ENCODE data around the gene SMIM8. TPM values are rescaled to one million over a fixed set of nuclear protein-coding genes. Genes with fewer than 3 reads are reported as not detected.

The SMIM8 gene
- total RNA-seq, 1 donor from 2014 or later, result 31.7 TPM

DNA sequence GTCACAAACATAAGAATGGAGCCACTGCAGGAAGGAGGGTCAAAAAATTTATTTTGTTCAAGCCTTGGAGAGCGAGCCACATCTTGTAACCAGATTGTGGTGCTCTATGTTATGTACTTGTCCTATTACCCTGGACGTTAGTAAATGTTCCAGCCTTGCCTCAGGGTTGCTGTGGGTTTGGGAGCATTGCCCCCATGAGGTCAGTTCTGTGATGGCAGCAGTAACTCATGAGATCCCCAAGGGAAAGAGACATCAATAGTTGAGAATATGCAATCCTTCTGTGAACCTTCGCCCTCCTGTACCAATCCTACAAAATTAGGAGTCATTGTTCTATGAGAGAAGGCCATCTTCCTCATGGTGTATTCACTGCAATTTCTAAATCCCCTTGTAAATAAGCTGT lies 68.9 kb downstream of the SMIM8 start:
- Mint-ChIP-seq H3K4me1 (no peaks in the 10 kb centered on the region), H3K36me3 (no peaks in the 10 kb centered on the region)

More for the DNA sequence above, 68.9 kb downstream of the SMIM8 start:
- no peak overlapping the region for H2AFZ ChIP-seq (replicated peaks)
- no peaks in the 10 kb centered on the region for H3K36me3 ChIP-seq
- no peaks in the 10 kb centered on the region for H3K79me2 ChIP-seq (ENCODE audit: low read depth)
- no peaks in the 10 kb centered on the region for H3F3A ChIP-seq (ENCODE audit: low read depth)
- H3K4me2 ChIP-seq, result no peak overlapping the region
- no peak for TF ChIP-seq EZH2 (IDR thresholded peaks at IDR 0.05)
- TF ChIP-seq, protein P1, sequence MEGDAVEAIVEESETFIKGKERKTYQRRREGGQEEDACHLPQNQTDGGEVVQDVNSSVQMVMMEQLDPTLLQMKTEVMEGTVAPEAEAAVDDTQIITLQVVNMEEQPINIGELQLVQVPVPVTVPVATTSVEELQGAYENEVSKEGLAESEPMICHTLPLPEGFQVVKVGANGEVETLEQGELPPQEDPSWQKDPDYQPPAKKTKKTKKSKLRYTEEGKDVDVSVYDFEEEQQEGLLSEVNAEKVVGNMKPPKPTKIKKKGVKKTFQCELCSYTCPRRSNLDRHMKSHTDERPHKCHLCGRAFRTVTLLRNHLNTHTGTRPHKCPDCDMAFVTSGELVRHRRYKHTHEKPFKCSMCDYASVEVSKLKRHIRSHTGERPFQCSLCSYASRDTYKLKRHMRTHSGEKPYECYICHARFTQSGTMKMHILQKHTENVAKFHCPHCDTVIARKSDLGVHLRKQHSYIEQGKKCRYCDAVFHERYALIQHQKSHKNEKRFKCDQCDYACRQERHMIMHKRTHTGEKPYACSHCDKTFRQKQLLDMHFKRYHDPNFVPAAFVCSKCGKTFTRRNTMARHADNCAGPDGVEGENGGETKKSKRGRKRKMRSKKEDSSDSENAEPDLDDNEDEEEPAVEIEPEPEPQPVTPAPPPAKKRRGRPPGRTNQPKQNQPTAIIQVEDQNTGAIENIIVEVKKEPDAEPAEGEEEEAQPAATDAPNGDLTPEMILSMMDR (IDR thresholded peaks at IDR 0.05), result peak; percentile 69
- no peak for TF ChIP-seq EZH2phosphoT487 (IDR thresholded peaks at IDR 0.05)
- H3K4me3 ChIP-seq, result no peak overlapping the region
- Mint-ChIP-seq H3K27me3 (ENCODE audit: insufficient read depth, low read depth) (no peaks in the 10 kb centered on the region), H3K9me3 (no peaks in the 10 kb centered on the region), H3K27ac (no peak overlapping the region), H3K4me3 (no peak overlapping the region)
- no peaks in the 10 kb centered on the region for H3K27me3 ChIP-seq
- no peaks in the 10 kb centered on the region for H4K20me1 ChIP-seq (ENCODE audit: low read depth)
- H3K27ac ChIP-seq, result no peak overlapping the region
- DNase-seq (ENCODE audit: low spot score), result peak; percentile 70
- H3K4me1 ChIP-seq, result no peaks in the 10 kb centered on the region
- no peak overlapping the region for H3K9ac ChIP-seq
- H3K9me3 ChIP-seq (ENCODE audit: low read depth), result no peaks in the 10 kb centered on the region

Other genes starting within 250 kb of the SMIM8 start
- 0.46 TPM in 1 of 2 replicates, not detected in the other for gene CGA, start 227.5 kb upstream of the SMIM8 start, total RNA-seq (ENCODE audit: low replicate concordance)
- 44.1 and 66.8 TPM in 2 replicates for gene ZNF292, start 167.0 kb upstream of the SMIM8 start, total RNA-seq (ENCODE audit: low replicate concordance)
- gene GJB7, start 6.7 kb downstream of the SMIM8 start, total RNA-seq (ENCODE audit: low replicate concordance), result 2.0 and 2.4 TPM in 2 replicates
- gene C6orf163, start 22.2 kb downstream of the SMIM8 start, total RNA-seq (ENCODE audit: low replicate concordance), result 2.6 and 3.1 TPM in 2 replicates
- gene CFAP206, start 85.4 kb downstream of the SMIM8 start, total RNA-seq (ENCODE audit: low replicate concordance), result 0.52 and 0.53 TPM in 2 replicates
- 19.9 and 34.6 TPM in 2 replicates for gene SLC35A1, start 150.4 kb downstream of the SMIM8 start, total RNA-seq (ENCODE audit: low replicate concordance)

Measured in neural progenitor cell (in vitro differentiated cells).